GM03348 (cell line): Measurements from ENCODE around the gene ATP5PD.

ENCODE experiments used
- DNase-seq: peaks from one replicate; pipeline ENCODE4 v3.0.0; 2012; ENCODE audit warnings: low spot score

Gene ATP5PD

GRCh38 chr17:75046407-75047289 lies at the start of gene ATP5PD, which contains the start of gene KCTD2:
Gene ATP5PD, minus strand, starts transcription at chr17:75046969. Its CDS starts 4,319 bp downstream, at chr17:75042650.
Gene KCTD2, plus strand, starts transcription at chr17:75047225. Its CDS starts 26 bp downstream, at chr17:75047251.
- peak; percentile 99 for DNase-seq

GRCh38 chr17:75096082-75096625 lies 49.4 kb upstream of the ATP5PD start:
- DNase-seq, result peak; percentile 82

- no peak for DNase-seq
These were observed 48.2 kb upstream of the ATP5PD start for GRCh38 chr17:75094871-75095399.

GRCh38 chr17:75093548-75094158 lies 46.9 kb upstream of the ATP5PD start:
- DNase-seq, result no peak

- DNase-seq, result no peak
These were observed 45.1 kb upstream of the ATP5PD start for GRCh38 chr17:75091855-75092327.

- no peak for DNase-seq
These were observed 44.4 kb upstream of the ATP5PD start for GRCh38 chr17:75090871-75091854.

- peak; percentile 44 for DNase-seq
These were observed 42.0 kb upstream of the ATP5PD start for GRCh38 chr17:75088465-75089417.

- DNase-seq, result peak; percentile 94
These were observed 41.0 kb upstream of the ATP5PD start, which contains the start of gene SLC16A5 for GRCh38 chr17:75087558-75088453. Gene SLC16A5, plus strand, starts transcription at chr17:75087954. Its CDS starts 5,683 bp downstream, at chr17:75093637.

GRCh38 chr17:75087182-75087557 lies 40.4 kb upstream of the ATP5PD start:
- DNase-seq, result no peak

GRCh38 chr17:75086496-75087181 lies 39.9 kb upstream of the ATP5PD start:
- DNase-seq, result no peak

GRCh38 chr17:75084039-75084660 lies 37.4 kb upstream of the ATP5PD start:
- DNase-seq, result no peak

GRCh38 chr17:75082683-75083082 lies 35.9 kb upstream of the ATP5PD start:
- no peak for DNase-seq

- DNase-seq, result no peak
These were observed 35.1 kb upstream of the ATP5PD start for GRCh38 chr17:75081611-75082540.

GRCh38 chr17:75079023-75079373 lies 32.2 kb upstream of the ATP5PD start:
- DNase-seq, result no peak

- peak; percentile 91 for DNase-seq
These were observed 31.7 kb upstream of the ATP5PD start for GRCh38 chr17:75078284-75079022.
